Tibial nerve (tissue), 4 donors: ENCODE data around the gene SCN9A.

ENCODE experiments used
- EP300 ChIP-seq, 2 donors: sonication (generic); formaldehyde crosslinking; IDR thresholded peaks; one replicate each; pipeline ENCODE4 v1.6.1; 2017; ENCODE audit warnings: antibody characterized with exemption in 2 of 2, mild to moderate bottlenecking in 1 of 2
- POLR2A ChIP-seq, 2 donors: fragments of 450-650 bp; IDR thresholded peaks; one replicate each; pipeline ENCODE4 v1.6.1; 2017; ENCODE audit warnings: antibody characterized with exemption in 2 of 2, mild to moderate bottlenecking in 2 of 2, moderate library complexity in 2 of 2
- TF ChIP-seq, protein P1 (sequence below), 5 experiments: fragments of 200-600 bp in 3 of 5; fragments of 450-650 bp in 2 of 5; sonication (generic) in 3 of 5; IDR thresholded peaks; one replicate each; pipeline ENCODE4 v1.5.1; 2016 to 2019; ENCODE audit warnings: antibody characterized with exemption in 5 of 5, mild to moderate bottlenecking in 3 of 5, moderate library complexity in 2 of 5

DNA sequence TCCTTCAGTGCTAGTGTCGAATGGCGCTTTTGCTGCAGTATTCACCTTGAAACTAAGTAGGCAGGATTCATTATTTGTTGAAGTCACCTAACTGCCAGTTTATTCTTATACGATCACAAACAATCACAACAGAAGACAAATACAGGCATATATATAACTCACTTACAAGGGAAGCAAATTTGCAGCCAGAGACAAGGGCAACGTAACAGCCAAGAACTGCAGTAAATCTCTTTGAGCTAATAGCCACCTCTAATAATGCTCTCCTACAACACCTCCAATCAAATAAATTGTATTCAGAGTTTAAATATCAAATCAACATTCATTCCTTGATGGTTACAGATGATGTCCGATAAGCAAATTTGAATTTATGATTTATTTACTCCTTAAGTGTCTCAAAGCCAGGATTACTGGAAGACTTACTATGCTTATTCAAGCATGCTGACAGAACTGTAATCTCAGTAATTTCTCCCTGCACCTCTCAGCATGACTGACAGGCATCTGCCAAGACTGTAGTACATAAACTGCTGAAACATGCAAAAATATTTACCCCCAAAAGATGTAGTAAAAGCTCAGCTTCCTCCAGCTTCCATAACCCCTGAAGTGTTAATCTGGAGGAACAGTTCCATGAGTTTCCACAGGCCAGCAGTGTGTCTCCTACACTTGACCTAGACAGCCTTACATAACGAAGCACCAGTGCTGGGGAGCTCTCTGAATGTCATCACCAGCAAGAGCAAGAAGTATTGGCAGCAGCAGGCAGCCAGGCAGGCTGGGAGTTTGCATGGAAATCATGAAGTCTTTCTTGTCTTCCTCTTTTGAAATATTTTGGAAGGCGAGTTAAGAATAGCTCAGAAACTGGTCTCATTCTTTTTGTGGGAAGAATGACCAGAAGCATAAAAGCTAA lies 227.0 kb downstream of the SCN9A start:
- TF ChIP-seq EP300 (IDR thresholded peaks at IDR 0.05) (no peak), POLR2A (IDR thresholded peaks at IDR 0.05) (no peak)
- TF ChIP-seq, protein P1, sequence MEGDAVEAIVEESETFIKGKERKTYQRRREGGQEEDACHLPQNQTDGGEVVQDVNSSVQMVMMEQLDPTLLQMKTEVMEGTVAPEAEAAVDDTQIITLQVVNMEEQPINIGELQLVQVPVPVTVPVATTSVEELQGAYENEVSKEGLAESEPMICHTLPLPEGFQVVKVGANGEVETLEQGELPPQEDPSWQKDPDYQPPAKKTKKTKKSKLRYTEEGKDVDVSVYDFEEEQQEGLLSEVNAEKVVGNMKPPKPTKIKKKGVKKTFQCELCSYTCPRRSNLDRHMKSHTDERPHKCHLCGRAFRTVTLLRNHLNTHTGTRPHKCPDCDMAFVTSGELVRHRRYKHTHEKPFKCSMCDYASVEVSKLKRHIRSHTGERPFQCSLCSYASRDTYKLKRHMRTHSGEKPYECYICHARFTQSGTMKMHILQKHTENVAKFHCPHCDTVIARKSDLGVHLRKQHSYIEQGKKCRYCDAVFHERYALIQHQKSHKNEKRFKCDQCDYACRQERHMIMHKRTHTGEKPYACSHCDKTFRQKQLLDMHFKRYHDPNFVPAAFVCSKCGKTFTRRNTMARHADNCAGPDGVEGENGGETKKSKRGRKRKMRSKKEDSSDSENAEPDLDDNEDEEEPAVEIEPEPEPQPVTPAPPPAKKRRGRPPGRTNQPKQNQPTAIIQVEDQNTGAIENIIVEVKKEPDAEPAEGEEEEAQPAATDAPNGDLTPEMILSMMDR (IDR thresholded peaks at IDR 0.05): no peak
